Activated gamma-delta T cell treated with anti-CD3 and anti-CD28 coated beads, Interleukin-2, amount 50 U/mL, for 16 hours (primary cell): ENCODE results near the gene COMMD9.
"Not testable (repeated sequence)": the region's sequence is repeated elsewhere in the genome, so short reads cannot be mapped to it uniquely, and the experiment has no call there.

Experiments
- DNase-seq: peaks from one replicate; pipeline ENCODE4 v3.0.0-alpha.2; 2020; ENCODE audit warnings: low read depth

COMMD9 gene

GRCh38 chr11:36289226-36289852, at the start of gene COMMD9:
Gene COMMD9, minus strand, starts transcription at chr11:36289424. Its CDS starts 12 bp downstream, at chr11:36289412.
- peak; percentile 91 for DNase-seq

- DNase-seq, result no peak
These were observed 44.7 kb upstream of the COMMD9 start for GRCh38 chr11:36333897-36334296.

- DNase-seq, result no peak
These were observed 44.2 kb upstream of the COMMD9 start for GRCh38 chr11:36333468-36333867.

- DNase-seq, result no peak
These were observed 41.2 kb upstream of the COMMD9 start for GRCh38 chr11:36330411-36330810.

- DNase-seq, result no peak
These were observed 39.9 kb upstream of the COMMD9 start for GRCh38 chr11:36328966-36329673.

GRCh38 chr11:36326524-36327419, 37.5 kb upstream of the COMMD9 start:
- no peak for DNase-seq

GRCh38 chr11:36325403-36325802, 36.2 kb upstream of the COMMD9 start:
- DNase-seq, result not testable (repeated sequence)

GRCh38 chr11:36324956-36325355, 35.7 kb upstream of the COMMD9 start:
- not testable (repeated sequence) for DNase-seq

GRCh38 chr11:36317992-36318391, 28.8 kb upstream of the COMMD9 start:
- DNase-seq, result no peak

GRCh38 chr11:36316049-36316448, 26.8 kb upstream of the COMMD9 start:
- DNase-seq, result no peak

GRCh38 chr11:36314434-36314767, 25.2 kb upstream of the COMMD9 start:
- DNase-seq, result no peak

- DNase-seq, result no peak
These were observed 24.7 kb upstream of the COMMD9 start for GRCh38 chr11:36313750-36314433.

- no peak for DNase-seq
These were observed 23.6 kb upstream of the COMMD9 start for GRCh38 chr11:36312611-36313472.

- DNase-seq, result no peak
These were observed 22.8 kb upstream of the COMMD9 start for GRCh38 chr11:36311926-36312595.

GRCh38 chr11:36309779-36310178, 20.6 kb upstream of the COMMD9 start:
- no peak for DNase-seq

- DNase-seq, result no peak
These were observed 19.4 kb upstream of the COMMD9 start for GRCh38 chr11:36308577-36308976.

GRCh38 chr11:36306888-36307287, 17.7 kb upstream of the COMMD9 start:
- no peak for DNase-seq

- no peak for DNase-seq
These were observed 15.8 kb upstream of the COMMD9 start for GRCh38 chr11:36305047-36305446.

- DNase-seq, result no peak
These were observed 15.1 kb upstream of the COMMD9 start for GRCh38 chr11:36304351-36304750.

- no peak for DNase-seq
These were observed 11.4 kb upstream of the COMMD9 start for GRCh38 chr11:36300650-36301049.
